GM18511 (cell line): Measurements from ENCODE around the gene NOC2L.

Experiments used
- ATAC-seq: cut with Tn5 transposase; IDR thresholded peaks from one replicate; pipeline ENCODE4 v1.9.1; 2021; ENCODE audit warnings: mild to moderate bottlenecking, moderate library complexity; ENCODE audit not compliant: unreplicated experiment

NOC2L gene

DNA sequence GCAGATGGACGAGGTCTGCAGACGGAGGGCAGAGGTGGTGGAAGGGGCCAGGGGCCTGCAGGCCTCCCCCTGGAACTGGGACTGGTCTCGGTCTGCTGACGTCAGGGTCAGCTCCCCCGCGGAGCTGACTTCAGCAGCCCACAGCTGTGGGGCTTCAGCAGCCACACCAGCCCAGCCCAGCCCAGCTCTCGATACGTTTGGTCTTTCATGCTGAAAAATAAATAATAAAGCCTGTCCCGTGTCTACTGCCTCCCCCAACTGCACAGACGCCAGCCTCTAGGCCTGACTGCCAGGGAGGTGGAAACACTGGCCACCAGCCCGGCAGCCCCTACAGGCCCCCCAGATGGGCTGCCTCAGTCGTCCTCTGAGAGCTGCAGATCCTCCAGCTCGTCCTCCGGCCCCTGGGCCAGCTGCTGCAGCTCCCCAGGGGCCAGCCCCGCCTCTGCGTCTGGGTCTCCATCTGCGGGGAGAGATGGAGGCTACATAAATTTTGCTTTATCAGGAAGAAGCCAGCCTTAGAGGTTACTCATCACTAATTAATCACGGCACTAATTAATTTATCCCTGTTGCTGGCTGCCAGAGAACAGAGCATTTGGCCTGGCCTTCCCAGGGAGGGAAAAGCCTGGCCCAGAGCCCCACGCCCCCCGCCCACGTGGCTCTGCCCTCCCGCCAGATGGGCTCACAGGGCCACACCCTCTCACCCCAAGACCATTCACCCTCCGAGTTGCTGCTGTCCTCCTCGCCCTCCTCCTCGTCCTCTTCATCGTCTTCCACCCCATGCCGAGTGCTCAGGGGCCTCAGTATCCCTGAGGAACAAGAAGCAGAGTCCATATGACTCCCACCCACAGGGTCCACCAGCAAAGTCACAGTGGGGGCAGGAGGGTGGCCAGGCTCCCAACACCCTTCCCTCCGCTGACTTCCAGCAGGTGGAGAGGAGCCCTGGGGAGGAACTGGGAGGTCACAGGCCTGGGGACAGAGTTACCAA lies 14.4 kb downstream of the NOC2L start:
- no peak for ATAC-seq

DNA sequence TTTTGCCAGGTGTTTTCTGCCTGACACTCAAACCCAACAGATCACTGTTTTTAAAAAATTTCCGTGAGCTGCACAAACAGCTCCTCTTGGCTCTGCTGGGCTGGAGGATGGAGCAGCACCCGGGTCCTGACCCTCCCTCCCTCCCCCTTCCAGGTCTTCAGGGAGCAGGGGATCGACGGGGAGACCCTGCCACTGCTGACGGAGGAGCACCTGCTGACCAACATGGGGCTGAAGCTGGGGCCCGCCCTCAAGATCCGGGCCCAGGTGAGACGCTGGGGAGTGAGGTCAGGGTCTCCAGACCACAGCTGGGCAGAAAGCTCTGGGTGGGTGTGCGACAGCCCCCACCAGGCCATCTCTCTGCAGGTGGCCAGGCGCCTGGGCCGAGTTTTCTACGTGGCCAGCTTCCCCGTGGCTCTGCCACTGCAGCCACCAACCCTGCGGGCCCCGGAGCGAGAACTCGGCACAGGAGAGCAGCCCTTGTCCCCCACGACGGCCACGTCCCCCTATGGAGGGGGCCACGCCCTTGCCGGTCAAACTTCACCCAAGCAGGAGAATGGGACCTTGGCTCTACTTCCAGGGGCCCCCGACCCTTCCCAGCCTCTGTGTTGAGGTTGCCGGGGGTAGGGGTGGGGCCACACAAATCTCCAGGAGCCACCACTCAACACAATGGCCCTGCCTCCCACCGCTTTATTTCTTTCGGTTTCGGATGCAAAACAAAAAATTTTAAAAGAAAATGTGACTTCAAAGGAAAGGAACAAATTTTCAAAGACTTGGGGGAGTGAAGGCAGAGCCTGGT lies 15.3 kb downstream of the NOC2L start:
- ATAC-seq: no peak

DNA sequence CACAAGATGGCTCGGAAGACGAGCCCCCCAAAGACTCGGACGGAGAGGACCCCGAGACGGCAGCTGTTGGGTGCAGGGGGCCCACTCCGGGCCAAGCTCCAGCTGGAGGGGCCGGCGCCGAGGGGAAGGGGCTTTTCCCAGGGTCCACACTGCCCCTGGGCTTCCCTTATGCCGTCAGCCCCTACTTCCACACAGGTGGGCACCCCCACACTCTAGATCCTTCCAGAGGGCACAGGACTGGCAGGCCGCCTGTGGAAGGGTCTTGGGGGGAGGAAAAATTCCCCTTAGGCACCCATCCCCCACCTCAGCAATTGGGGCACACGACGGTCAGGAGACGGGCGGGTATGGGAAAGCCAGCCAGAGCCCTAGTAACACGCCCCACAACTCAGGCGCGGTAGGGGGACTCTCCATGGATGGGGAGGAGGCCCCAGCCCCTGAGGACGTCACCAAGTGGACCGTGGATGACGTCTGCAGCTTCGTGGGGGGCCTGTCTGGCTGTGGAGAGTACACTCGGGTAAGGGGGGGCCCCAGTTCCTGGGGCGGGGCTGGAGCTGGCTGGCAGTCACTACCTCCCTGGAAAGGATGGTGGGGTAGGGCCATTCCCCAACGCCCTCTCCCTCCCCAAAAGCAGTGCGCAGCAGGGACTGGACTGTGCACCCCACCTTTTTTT lies 16.1 kb downstream of the NOC2L start:
- ATAC-seq: no peak

DNA sequence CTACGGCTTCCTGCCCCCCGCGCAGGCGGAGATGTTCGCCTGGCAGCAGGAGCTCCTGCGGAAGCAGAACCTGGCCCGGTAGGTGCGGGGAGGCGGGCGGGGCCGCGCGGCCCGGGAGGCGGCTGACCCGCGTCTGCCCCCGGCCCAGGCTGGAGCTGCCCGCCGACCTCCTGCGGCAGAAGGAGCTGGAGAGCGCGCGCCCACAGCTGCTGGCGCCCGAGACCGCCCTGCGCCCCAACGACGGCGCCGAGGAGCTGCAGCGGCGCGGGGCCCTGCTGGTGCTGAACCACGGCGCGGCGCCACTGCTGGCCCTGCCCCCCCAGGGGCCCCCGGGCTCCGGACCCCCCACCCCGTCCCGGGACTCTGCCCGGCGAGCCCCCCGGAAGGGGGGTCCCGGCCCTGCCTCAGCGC lies 16.6 kb downstream of the NOC2L start:
- ATAC-seq: no peak

DNA sequence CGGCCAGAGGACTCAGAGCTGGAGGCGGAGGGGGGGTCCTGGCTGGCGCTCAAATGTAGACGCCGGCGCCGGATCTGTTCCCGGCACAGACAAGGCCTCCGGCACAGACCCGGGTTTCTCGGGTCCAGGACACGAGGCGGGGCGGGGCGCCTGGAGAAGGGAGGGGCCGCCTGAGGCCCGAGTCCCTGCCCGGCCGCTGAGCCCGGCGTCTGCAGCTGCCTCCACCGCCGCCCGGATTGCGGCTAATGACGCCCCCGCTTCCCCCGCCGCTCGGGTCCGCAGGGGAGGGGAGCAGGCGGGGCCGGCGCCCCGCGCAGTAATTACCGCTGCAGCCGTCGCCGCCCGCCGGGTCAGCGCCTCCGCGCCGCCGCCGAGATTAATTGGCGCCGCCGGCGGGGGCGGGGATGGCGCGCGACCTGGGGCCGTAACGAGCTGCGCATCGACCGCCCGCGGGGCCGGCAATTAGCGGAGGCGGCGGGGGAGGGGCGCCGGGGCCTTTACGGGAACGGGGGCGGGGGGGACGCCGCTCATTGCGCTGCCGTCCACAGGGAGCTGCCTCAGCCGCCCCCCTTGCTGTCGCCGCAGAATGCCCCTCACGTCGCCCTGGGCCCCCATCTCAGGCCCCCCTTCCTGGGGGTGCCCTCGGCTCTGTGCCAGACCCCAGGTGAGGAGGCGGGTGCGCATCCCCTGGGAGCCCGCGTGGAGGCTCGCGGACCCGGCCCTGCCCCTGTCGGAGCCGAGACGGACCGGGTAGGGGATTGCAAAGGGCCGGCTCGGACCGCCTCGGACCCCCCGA lies 17.3 kb downstream of the NOC2L start:
- no peak for ATAC-seq

DNA sequence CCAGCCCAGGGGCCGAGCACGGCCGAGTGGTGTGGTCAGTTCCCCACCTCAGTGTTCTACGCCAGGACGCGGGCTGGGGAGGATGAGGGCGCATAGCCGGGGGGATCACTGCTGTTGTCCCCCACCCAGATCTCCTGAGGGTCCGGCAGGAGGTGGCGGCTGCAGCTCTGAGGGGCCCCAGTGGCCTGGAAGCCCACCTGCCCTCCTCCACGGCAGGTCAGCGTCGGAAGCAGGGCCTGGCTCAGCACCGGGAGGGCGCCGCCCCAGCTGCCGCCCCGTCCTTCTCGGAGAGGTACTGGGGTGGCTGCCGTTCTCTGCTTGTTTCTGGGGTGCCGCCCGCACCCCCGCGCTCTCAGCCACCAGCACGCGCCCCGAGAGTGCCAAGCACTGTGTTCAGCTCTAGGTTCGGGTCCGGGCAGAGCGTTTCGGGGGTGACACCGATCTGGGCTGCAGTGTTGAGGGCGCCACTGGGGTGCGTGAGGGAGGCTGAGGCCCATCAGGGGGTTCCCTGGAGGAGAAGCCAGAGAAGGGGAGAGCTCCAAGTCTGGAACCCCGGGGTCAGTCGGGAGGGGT lies 18.0 kb downstream of the NOC2L start:
- ATAC-seq: no peak

DNA sequence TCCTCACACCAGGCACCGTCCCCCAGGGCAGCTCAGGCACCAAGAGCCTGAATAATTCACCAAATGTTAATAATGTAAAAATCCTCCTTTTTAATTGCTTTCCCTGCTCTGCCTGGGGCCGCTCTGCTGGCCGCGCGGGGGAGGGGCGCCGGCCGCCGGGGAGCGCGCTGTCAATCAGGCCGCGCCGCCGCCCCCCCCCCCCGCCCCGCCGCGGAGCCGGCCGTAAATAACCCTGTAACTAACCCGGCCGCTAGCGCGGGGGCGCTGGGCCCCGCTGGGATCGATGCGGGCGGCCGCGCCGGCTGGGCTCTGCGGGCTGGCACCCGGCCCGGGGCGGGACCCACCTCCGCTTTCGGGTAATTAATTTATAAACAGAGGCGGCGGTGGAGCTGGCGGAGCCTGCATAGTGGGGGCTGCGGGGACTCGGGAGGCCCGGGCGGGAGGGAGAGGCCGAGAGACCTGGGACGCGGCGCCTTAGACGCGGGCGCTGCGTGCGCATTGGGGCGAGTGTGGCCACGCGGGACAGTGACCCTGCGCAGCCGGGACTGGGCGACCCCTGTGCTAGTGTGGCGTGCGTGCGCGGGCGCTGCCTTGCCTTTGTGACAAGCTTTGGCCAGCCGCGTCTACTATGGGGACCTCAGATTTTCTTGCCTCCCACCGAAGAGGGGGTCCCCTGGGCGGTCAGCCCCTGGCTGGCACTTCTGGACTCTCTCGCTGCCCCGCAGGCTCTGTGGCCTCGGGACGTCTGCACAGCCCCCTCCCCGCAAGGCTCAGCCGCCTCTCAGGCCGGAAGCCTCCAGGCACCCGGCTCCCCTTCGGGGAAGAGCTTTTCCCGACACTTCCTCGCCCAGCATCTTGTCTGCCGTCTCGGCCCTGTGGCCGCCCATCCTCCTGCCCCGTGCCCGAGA lies 18.7 kb downstream of the NOC2L start:
- ATAC-seq: no peak

DNA sequence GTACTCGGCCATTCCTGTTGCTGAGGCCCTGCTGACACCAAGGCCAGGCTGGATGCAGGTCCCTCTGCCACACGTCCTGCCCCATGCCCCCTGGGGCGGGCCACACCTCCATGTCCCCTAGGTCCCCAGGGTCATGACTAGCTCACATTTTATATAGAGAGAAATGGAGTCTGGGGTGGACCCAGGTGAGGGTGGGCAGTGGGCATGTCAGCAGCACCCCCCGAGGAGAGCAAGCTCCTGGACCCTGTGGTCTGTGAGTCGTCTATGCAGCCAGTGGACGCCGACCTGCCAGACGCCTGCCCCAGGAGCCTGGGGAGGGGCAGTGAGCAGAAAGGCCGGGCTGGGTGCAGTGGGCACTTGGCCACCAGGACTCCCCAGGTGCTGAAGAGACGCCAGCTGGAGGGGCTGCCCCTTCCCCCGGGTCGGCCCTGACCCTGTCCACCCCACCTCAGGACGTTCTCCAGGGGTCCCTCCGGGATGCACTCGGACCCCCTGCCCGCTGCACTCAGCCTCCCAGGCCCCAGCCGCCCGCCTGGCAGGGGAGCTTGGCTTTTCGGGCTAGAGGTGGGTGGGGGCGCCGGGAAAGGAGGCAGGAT lies 19.4 kb downstream of the NOC2L start:
- ATAC-seq: no peak

DNA sequence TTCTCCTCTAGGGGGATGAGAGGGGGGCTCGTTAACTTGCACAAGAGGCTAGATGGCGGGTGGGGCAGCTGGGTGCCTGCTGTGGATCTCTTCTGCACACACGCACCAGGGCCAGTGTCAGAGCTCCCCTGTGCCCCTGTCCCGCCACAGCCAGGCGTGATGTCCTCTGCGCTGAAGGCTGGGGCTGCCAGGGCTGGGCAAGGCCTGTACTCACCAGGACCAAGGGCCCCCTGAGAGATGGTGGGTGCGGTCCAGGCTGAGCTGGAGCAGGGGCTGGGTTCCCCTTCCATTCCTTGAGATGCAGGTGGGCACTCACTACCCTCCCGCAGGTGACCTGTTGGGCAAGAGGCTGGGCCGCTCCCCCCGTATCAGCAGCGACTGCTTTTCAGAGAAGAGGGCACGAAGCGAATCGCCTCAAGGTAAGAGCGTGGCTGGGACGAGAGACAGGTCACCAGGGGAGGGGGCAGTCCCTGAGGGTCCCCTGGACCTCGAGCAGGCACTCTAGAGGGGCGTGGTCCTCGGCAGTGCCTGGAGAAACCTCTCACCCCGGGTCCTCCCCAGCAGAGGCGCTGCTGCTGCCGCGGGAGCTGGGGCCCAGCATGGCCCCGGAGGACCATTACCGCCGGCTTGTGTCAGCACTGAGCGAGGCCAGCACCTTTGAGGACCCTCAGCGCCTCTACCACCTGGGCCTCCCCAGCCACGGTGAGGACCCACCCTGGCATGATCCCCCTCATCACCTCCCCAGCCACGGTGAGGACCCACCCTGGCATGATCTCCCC lies 20.2 kb downstream of the NOC2L start:
- no peak for ATAC-seq

DNA sequence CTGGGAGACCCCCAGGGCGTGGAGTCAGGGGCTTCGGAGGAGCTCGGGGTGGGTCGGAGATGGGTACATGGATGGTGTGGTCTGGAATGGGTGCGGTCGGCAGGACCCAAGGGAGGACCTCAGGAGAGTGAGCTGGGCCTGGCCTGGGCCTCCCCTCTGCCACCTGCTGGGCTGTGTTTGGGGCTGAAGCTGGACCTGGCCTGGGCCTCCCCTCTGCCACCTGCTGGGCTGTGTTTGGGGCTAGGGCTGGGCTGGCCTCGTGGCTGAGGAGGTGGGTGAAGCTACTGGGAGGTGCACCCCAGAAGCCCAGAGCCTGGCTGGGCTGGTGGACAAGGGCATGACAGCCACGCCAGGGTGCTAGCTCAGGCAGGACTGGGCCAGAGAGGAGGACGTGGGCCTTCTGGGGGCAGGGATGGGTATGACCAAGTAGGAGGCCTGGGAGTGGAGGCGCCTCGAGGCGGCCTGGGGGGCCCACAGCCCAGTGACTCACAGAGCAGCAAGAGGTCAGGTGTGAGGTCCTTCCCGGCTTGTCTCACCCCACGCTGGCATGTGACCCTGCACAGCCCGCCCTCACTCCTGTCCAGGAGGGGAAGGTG lies 20.9 kb downstream of the NOC2L start:
- ATAC-seq: no peak

DNA sequence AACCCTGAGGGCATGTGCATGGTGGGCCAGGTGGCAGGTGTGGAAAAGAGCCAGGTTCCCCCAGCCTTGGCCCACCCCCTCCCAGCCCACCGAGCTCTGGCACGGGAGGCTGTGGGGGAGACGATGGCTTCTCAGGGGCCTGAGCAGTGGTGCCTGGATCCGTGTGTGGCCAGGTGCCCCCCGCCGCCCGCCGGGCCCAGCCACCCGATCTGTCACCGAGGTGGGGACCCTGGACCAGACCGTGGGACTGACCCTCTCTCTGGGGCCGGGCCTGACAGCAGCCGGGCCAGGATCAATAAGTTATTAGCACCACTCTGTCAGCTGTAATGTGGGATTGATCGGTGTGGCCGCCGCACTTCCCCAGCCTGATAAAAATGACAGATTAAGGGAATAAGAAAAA lies 21.5 kb downstream of the NOC2L start:
- no peak for ATAC-seq

DNA sequence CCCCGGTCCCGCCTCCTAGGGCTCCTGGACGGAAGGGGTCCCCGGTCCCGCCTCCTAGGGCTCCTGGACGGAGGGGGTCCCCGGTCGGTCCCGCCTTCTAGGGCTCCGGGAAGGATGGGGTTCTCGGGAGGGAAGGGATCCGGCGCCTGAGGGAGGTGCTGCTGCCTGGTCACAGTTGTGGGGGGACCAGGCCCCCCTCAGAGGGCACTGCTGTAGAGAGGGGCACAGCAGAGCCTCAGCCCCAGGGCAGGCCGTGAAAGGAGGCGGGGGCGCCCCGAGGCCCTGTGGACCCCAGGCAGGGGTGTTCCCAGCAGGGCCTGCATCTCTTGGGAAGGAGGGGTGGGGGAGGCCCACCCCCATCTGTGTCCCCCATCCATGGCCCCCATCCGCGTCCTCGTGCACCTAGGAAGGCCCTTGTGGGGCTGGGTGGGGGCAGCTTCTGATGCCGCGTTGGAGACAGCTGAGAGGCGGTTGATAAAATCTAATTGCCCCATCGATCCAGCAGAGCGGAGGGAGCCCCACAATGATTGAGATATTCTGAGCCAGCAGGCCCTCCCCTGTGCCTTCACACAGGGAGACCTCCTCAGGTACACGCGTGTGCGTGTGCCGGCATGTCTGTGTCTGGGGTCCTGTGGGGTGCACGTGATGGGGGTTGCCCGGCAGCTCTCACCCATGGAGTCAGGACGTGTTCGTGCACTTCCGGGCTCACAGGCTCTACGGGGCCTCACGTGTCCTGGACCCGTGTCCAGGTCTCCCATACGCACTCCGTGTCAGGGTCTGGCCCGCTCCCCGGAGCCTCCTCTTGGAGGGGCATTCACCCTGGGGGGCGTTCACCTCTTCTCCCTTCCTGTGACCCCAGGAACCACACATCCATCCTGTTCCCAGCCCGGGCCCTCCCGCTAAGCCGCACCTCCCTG lies 22.4 kb downstream of the NOC2L start:
- no peak for ATAC-seq

DNA sequence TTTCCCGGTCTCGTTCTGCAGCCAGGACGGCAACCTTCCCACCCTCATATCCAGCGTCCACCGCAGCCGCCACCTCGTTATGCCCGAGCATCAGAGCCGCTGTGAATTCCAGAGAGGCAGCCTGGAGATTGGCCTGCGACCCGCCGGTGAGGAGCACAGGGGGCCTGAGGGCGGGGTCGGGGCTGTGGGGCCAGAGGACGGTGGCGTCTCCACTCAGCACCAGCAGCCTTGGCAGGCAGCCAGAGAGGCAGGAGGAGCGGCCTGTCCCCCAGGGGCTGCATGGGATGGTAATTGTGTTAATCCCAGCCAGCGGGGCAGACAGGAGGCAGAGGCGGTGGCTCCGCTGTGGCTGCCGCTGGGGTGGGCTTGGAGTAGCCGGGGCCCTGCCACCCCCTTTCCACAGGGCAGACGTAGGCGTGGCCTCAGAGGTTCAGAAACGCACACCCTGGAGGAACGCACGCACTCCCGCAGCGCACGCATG lies 23.3 kb downstream of the NOC2L start:
- ATAC-seq: no peak

DNA sequence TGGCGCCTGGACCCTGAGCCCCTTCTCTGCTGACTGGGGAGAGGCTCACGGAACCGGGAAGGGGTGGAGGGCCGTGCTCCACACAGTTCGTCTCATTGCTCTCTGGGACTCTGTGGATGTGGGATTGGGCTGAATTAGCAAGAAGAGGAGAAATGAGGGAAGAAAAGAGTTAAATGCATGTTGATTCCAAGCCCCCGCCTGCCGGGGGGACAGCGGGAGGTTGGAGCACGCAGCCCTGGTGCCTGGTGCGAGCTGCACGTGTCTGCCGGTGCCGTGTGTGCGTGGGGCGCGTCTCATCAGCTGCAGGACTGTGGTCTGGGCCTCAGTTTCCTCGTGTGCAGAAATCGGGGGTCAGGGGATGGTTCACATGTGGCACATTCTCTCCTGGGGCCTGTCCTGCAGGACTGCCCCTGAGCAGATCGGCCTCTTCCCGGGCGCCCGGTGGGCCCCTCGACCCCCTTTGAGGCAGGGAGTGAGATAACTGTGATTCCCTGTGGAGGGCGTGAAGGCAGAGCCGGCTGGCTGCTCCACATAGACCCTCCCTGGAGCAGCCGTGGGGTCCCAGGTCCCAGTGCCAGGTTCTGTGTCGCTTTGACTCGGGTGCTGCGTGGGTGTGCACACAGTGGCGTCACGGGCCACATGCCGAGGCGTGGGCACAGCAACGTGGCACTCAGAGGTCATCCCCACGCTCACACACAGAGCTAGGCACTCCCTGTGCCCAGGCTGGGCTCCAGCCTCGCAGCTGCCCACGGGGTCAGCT lies 23.9 kb downstream of the NOC2L start:
- no peak for ATAC-seq

DNA sequence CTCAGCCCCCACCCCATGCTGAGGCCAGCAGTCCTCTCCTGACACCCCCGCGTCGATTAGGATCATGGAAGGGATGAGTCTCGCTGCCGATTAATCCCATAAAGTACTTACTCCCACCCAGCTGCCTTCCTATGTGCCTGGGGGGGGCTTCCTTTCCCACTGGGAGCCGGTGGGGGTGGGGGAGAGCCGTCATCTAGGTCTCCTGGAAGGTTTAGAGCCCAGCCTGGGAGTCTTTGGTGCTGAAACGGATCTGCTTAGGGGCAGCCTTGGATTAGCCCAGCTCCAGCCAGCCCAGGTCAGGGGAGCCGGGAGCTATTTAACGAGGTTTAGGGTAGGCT lies 25.5 kb downstream of the NOC2L start:
- ATAC-seq: no peak
